H1 (cell line): Measurements from ENCODE around the gene CFAP298. TPM values are rescaled to one million over a fixed set of nuclear protein-coding genes. Genes with fewer than 3 reads are reported as not detected.

Source experiments
- ASH2L ChIP-seq: fragments of 200-600, 300-600 bp; sonication (generic); IDR thresholded peaks from one replicate; pipeline ENCODE4 v1.7.1; 2017; ENCODE audit warnings: low read length
- BACH1 ChIP-seq: IDR thresholded peaks from 2 replicates; pipeline ENCODE4 v1.6.1; 2012; ENCODE audit warnings: low read length, improper control_type of control experiment
- CBX5 ChIP-seq: fragments of 300-800, 300-1000 bp; sonication (generic); IDR thresholded peaks from 2 replicates; pipeline ENCODE4 v1.7.1; 2016; ENCODE audit warnings: antibody characterized with exemption, low read length, low read depth
- CHD2 ChIP-seq: IDR thresholded peaks from 2 replicates; pipeline ENCODE4 v1.6.1; 2012; ENCODE audit warnings: low read length, improper control_type of control experiment
- CREB1 ChIP-seq: IDR thresholded peaks from 2 replicates; pipeline ENCODE4 v1.6.1; 2012; ENCODE audit warnings: inconsistent platforms
- EP300 ChIP-seq, 2 experiments: IDR thresholded peaks; 1 replicate in 1 of 2; 2 replicates in 1 of 2; pipeline ENCODE4 v1.6.1; 2011 to 2012; ENCODE audit warnings: low read depth in 2 of 2, low read length in 2 of 2, mild to moderate bottlenecking in 2 of 2, borderline replicate concordance in 1 of 2, inconsistent platforms in 1 of 2, moderate library complexity in 1 of 2
- JUN ChIP-seq: IDR thresholded peaks from 2 replicates; pipeline ENCODE4 v1.6.1; 2011; ENCODE audit warnings: low read depth, mild to moderate bottlenecking, improper control_type of control experiment, low read length
- MAX ChIP-seq: IDR thresholded peaks from 2 replicates; pipeline ENCODE4 v1.6.1; 2012; ENCODE audit warnings: inconsistent platforms
- NANOG ChIP-seq: IDR thresholded peaks from 2 replicates; pipeline ENCODE4 v1.6.1; 2011; ENCODE audit warnings: low read length, low read depth, mild to moderate bottlenecking, inconsistent platforms; ENCODE audit not compliant: insufficient read depth, poor library complexity, severe bottlenecking
- NRF1 ChIP-seq: IDR thresholded peaks from 2 replicates; pipeline ENCODE4 v1.6.1; 2011; ENCODE audit warnings: mild to moderate bottlenecking, low read depth, low read length, improper control_type of control experiment
- POLR2A ChIP-seq, 2 experiments: IDR thresholded peaks; 1 replicate in 1 of 2; 2 replicates in 1 of 2; pipeline ENCODE4 v1.6.1; 2011; ENCODE audit warnings: low read depth in 2 of 2, low read length in 2 of 2, mild to moderate bottlenecking in 2 of 2; ENCODE audit errors: control extremely low read depth in 1 of 2
- POLR2AphosphoS5 ChIP-seq: IDR thresholded peaks from 2 replicates; pipeline ENCODE4 v1.6.1; 2011; ENCODE audit warnings: low read depth, low read length
- POU5F1 ChIP-seq: IDR thresholded peaks from 2 replicates; pipeline ENCODE4 v1.6.1; 2011; ENCODE audit warnings: low read depth, mild to moderate bottlenecking, low read length, moderate library complexity
- RNF2 ChIP-seq: fragments of 200-900, 300-1000 bp; sonication (generic); IDR thresholded peaks from 2 replicates; pipeline ENCODE4 v1.7.1; 2016; ENCODE audit warnings: borderline replicate concordance, low read depth, mild to moderate bottlenecking, antibody characterized with exemption, low read length; ENCODE audit not compliant: poor library complexity, severe bottlenecking; ENCODE audit errors: missing control alignments
- RXRA ChIP-seq: IDR thresholded peaks from 2 replicates; pipeline ENCODE4 v1.6.1; 2011; ENCODE audit warnings: low read depth, mild to moderate bottlenecking, low read length, moderate library complexity; ENCODE audit not compliant: insufficient read depth
- SP1 ChIP-seq: IDR thresholded peaks from 2 replicates; pipeline ENCODE4 v1.6.1; 2011; ENCODE audit warnings: low read depth, low read length
- SP4 ChIP-seq: IDR thresholded peaks from 2 replicates; pipeline ENCODE4 v1.6.1; 2012; ENCODE audit warnings: low read length, inconsistent platforms
- SUZ12 ChIP-seq: fragments of 200-600 bp; sonication (generic); IDR thresholded peaks from 2 replicates; pipeline ENCODE4 v1.6.1; 2012; ENCODE audit warnings: mild to moderate bottlenecking, inconsistent platforms, low read length, moderate library complexity, mixed read lengths
- TBP ChIP-seq: IDR thresholded peaks from 2 replicates; pipeline ENCODE4 v1.6.1; 2011; ENCODE audit warnings: low read depth, low read length, improper control_type of control experiment
- TCF12 ChIP-seq: IDR thresholded peaks from 2 replicates; pipeline ENCODE4 v1.6.1; 2011; ENCODE audit warnings: low read depth, mild to moderate bottlenecking, low read length
- YY1 ChIP-seq: IDR thresholded peaks from 2 replicates; pipeline ENCODE4 v1.6.1; 2011; ENCODE audit warnings: low read depth, mild to moderate bottlenecking, low read length
- polyA plus RNA-seq, 7 experiments: library from polyadenylated mRNA; depleted of rRNA in 3 of 7; stranded (reverse) in 5 of 7; unstranded in 2 of 7; fragments of >200 nt in 5 of 7; fragments of 200-250 nt in 2 of 7; gene quantifications; 1 replicate in 5 of 7; 2 replicates in 1 of 7; 4 replicates in 1 of 7; pipeline versions ENCODE4 v1.2.1 to v1.2.3, GENCODE V29; 2011 to 2013; ENCODE audit warnings: missing spikeins in 2 of 7, mixed read lengths in 2 of 7
- total RNA-seq: library from RNA; stranded (reverse); fragmentation: NEBNext Ultra II Directional; extraction: Animal tissue kit (Norgen Biotek cat#: 25700); gene quantifications from 2 replicates; pipeline ENCODE4 v1.2.1, GENCODE V29; 2021

The CFAP298 gene
- total and polyA plus RNA-seq, 2 of the 8 experiments (the other 6 are each of a cell fraction or from before 2014, with no cell fraction given), result 43.0 to 68.1 TPM

- no peak for TF ChIP-seq TBP
- TF ChIP-seq NRF1, result no peak
- TF ChIP-seq SP4, result no peak
- no peak for TF ChIP-seq CHD2
- TF ChIP-seq YY1, result peak; percentile 80
- TF ChIP-seq RNF2, result no peak
- peak in 1 of 2 experiments; percentile 86; a peak in 1 of 3 replicates for TF ChIP-seq EP300 (IDR thresholded peaks at IDR 0.05; ENCODE audit: borderline replicate concordance in 1 of 2, low read depth in 2 of 2, low read length in 2 of 2)
- no peak for TF ChIP-seq SUZ12
- no peak; the same call in 1 of the 2 replicates for TF ChIP-seq POLR2AphosphoS5
- TF ChIP-seq POLR2A (IDR thresholded peaks at IDR 0.05; ENCODE audit: control extremely low read depth in 1 of 2, low read depth in 2 of 2, low read length in 2 of 2), result peak in 1 of 2 experiments; percentile 49; a peak in 1 of 3 replicates
- no peak for TF ChIP-seq BACH1
- TF ChIP-seq POU5F1, result no peak
- no peak for TF ChIP-seq CBX5
- no peak for TF ChIP-seq CREB1
- peak; percentile 96 for TF ChIP-seq TCF12
- TF ChIP-seq ASH2L, result peak; percentile 18
- peak; percentile 86 for TF ChIP-seq MAX
- TF ChIP-seq RXRA, result no peak
- 0 out of 2 replicates have a peak, but pooled peaks have one; percentile 35 for TF ChIP-seq SP1
- no peak for TF ChIP-seq JUN
- no peak for TF ChIP-seq NANOG
These were observed 7.7 kb downstream of the CFAP298 start (continued) for GRCh38 chr21:32604464-32604863.
